GM18499 (cell line): ENCODE measurements around the gene NELL2.
"Not testable (repeated sequence)": the region's sequence is repeated elsewhere in the genome, so short reads cannot be mapped to it uniquely, and the experiment has no call there.

Source experiments
- ATAC-seq: cut with Tn5 transposase; IDR thresholded peaks from one replicate; pipeline ENCODE4 v1.9.1; 2021; ENCODE audit warnings: moderate number of reproducible peaks; ENCODE audit not compliant: insufficient read depth, unreplicated experiment

Gene NELL2

DNA sequence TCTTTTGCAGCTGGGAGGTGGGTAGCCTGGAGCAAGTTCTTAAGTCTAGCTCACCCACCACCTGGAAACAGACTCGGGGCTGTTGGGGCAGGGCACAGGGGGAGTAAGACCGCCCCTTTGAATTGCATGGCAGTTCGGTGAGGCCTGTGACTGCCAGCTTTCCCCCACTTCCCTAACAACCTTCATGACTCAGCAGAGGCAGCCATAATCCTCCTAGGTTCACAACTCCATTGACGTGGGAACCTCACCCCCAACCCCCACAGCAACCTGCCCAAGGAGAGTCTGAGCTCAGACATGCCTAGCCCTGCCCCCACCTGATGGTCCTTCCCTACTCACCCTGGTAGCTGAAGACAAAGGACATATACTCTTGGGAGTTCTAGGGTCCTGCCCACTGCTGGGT, 87.4 kb downstream of the NELL2 start:
- ATAC-seq = no peak

DNA sequence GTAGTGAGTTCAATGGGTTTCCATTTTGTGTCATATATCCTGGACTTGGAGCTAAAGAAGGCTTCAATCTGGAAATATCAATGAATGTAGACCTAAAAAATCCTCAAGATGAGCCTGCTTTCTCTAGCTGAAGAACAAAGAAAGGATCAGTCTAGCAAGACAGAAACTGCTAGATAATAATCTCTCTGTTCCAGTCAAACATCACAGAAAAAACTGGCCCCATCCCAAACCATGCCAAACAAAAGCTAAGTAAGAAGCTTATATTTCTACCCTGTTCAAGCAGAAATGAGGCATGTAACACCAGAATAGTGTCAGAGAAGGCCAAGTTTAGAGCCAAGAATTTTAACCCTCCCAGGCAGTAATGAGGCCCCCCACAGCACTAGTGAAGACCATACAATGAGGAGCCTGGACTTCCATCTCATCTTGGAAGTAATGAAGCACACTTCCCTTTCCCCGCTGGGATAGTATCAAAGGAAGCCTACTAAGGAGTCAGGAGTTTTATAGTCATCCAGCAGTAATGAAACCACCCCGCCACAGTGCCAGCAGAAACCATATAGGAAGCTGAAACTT, 95.8 kb downstream of the NELL2 start:
- no peak for ATAC-seq

DNA sequence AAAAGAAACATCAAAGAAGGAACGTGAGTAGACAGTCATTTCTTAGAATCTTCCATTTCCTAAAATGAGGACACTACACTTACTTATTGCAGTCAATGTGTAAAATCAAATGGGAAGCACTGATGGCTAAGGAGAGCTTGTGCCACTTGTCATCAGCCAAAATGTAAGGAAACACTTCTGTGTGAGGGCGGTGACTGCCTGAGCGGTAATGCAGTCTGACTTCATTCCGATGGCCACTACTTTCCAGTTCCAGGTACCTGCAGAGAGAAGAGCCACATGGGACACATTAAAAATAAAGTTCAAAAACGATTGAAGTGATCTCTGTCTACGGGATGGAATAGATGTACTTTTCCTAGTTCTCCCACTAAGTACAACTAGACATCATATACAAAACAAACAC, 96.3 kb downstream of the NELL2 start:
- no peak for ATAC-seq

DNA sequence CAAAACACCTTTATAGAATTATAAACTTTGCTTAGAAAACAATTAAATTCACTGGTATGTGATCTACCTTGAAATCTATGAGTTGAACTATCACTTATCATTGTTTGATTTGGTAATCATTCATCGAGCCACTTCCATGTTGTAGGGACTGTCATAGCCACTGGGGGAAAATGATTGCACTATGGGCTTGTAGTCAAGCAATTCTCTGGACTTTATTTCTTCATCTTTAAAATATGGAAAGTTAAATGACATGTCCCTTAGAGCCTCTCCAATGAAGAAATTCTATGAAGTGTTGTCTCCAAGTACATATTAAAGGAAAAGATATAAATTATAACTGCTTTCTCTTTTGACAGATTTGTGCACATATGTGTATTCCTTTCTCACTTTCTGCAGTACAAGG, 97.3 kb downstream of the NELL2 start:
- no peak for ATAC-seq

DNA sequence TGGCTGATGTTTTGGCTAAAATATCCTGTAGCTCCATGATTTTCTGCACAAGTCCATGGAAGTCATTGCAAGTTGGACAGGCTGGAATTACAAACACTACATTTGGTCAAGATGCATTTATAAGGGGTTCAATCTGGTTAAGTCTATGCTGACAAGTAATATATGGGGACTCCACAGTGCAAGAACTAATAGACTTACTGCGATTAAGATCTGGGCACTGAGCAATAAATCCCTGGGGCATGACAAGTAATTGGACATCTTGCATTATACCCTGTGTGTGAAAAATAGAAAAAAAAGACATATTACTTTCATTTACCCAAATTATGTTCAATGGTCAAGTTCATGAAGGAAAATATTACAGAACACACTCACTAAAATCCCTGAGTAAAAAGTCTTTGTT, 99.1 kb downstream of the NELL2 start:
- no peak for ATAC-seq

DNA sequence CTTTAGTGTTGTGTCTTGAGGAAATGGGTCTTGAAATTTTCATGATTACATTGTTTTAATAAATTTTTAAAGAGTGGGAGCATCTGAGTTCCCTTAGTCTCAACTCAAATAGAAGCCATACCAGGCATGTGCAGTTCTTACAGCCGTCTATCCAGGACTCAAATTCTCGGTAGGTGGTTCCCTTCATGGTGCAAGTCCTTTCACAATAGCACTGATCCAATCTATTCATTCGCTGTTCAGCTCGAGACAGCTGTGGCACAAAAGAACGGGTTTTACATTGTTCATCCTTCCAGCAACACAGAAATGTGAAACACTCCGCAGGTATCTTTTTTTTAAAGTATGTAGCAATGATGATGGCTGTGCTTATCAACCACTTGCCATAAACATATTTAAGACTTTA, 100.2 kb downstream of the NELL2 start:
- ATAC-seq = no peak

DNA sequence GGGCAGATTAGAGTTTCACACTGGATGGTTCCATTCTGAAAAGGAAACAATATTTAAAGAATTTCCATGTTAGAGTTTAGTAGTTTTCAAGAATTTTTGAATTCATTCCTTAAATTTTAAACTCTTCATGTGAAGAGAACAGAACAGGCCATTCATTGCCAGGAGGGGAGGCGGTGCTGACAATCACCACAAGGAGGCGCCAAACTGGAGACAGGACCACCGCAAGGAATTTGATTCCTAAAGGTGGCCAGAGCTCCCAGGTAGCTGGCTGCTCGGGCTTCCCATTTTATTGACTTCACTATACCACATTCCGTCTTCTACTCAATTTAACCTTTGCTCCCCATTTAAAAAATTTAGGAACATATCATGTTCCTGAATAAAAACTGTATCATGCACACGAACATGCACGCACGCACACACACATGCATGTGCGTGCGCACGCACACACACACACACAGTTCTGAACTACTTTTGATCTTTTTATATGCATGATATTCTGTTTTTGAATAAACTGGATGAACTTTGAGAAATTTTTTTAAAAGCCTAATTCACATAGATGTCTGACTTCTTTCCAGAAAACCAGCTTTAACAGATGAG, 101.2 kb downstream of the NELL2 start:
- no peak for ATAC-seq

DNA sequence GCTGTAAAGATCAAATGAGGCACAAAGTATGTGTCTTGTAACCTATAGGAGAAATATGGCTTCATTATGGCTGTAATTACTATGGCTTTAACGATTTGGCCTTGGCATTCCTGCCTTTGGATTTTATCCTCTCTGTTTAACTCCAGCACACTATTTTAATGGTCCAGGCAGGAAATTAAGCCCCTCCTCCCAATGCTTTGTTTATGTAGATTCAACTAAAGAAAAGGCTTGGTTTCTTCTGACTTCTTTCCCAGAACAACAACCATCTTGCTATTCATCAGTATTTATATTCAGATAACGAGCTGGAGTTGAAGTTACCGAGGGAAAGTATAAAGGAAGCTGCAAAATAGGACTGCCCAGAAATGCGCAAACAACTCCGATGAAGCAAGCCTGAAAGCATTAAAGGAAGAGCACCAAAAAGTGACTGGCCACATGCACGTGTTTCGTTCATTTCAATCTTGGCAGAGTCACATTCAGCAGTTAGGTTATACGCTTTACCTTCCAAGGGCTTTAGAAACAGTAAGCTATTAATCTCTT, 104.6 kb downstream of the NELL2 start:
- ATAC-seq = no peak

DNA sequence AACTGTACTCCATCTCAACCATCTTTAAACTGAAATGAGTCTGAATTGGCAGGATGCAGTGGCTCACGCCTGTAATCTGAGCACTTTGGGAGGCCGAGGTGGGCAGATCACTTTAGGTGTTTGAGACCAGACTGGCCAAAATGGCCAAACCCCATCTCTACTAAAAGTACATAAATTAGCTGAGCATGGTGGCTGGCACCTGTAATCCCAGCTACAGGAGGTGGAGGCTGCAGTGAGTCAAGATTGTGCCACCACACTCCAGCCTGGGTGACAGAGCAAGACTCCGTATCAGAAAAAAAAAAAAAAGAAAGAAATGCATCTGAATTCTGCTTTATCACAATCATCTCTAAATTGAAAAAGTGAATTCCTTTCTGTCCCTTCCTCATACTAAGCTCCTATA, 110.3 kb downstream of the NELL2 start:
- ATAC-seq = no peak

DNA sequence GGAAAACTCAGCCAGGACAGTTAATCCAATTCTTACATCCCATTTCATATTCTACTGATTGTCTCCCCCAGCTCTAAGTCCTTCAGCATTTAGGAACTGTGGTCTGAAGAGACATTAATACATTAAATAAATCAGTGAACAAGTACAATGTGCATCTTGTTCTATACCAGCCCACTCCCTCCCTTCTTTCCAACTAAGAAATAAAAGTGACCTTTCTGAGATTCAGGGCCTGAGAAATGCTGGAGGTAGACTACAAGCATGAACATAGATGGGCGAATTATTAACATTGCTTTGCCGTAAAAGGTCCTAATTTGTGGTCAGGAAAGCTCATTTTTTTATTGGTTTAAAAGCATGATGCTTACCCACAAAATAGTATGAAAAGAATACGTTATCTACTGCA, 113.1 kb downstream of the NELL2 start:
- no peak for ATAC-seq

DNA sequence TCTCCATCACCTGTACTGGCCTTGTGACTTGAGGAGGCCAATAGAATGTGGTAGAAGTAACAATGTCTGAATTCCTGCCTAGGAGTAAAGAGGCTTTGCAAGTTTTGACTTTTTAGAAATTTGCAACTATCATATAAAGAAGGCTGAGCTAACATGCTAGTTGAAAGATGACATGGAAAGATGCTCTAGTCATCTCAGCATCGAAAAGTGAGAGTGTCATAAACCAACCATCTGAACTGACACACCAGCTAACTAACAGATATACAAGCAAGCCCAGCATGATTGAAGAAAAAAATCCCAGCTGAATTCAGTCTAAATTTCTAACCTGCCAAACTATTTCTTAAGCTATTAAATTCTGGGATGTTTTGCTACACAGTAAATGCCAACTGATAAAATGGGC, 116.8 kb downstream of the NELL2 start:
- ATAC-seq = no peak

DNA sequence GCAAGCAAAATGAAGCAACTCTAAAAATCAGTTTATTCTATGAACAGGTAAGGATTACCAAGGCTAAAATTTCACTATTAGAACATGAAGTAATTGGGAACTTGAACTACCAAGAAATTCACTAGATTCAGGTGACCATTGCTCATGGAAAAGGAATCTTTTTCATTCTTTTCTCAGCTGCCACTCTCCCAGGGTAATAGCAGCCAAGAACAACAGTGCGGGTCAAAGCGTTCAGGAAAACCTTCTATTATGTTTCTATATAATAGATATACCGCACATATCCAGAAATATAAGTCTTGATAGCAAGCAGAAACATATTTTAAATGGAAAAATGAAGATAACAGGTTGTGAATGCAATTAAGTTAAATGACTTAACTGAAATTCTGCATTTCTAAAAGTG, 125.6 kb downstream of the NELL2 start:
- ATAC-seq = no peak

DNA sequence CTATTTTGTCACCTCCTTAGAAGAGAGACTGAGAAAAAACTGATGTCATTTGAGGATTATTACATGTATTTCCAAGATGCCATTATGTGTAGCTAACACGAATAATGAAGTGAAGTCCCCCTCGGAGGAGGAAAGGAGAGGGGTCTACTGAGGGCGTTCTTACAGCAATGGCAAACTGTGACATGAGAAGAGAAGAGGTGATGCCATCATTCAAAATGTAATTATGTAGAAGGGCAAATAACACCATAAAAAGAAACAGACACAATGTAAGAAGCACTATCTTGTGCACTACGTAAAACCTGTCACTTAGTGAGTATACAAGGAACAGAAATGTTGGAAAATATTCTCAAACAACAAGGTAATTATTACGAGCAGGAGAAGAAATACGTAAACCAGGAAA, 126.5 kb downstream of the NELL2 start:
- no peak for ATAC-seq

DNA sequence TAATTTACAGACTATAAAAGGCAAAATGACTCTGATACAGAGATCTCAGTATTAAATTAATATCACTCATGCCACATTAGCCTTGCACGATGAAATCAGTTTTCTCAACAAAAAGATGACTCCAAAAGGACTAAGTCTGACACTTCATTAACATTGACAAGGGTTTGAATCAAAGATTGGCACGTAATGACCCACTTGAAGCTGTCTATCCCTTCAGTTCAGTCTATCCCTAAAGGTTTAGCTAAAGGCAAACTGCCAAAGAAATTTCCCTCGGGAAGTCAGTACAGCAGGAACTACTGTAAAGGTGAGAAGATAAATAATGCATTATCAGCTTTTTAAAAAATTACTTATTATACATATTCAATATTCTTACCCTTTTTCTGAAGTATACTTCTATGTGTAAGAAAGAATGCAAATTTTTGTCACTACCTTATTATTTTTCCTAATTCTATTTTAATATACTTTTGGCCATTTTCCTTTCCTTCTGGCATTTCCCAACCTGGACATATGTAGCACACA, 127.1 kb downstream of the NELL2 start:
- no peak for ATAC-seq

DNA sequence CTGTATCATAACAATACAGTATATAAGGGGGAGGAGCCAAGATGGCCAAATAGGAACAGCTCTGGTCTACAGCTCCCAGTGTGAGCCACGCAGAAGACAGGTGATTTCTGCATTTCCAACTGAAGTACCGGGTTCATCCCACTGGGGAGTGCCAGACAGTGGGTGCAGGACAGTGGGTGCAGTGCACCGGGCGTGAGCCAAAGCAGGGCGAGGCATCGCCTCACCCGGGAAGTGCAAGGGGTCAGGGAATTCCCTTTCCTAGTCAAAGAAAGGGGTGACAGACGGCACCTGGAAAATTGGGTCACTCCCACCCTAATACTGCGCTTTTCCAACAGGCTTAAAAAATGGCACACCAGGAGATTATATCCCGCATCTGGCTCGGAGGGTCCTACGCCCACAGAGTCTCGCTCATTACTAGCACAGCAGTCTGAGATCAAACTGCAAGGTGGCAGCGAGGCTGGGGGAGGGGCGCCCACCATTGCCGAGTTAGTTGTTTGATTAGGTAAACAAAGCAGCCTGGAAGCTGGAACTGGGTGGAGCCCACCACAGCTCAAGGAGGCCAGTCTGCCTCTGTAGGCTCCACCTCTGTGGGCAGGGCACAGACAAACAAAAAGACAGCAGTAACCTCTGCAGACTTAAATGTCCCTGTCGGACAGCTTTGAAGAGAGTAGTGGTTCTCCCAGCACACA, 134.7 kb downstream of the NELL2 start:
- not testable (repeated sequence) for ATAC-seq

DNA sequence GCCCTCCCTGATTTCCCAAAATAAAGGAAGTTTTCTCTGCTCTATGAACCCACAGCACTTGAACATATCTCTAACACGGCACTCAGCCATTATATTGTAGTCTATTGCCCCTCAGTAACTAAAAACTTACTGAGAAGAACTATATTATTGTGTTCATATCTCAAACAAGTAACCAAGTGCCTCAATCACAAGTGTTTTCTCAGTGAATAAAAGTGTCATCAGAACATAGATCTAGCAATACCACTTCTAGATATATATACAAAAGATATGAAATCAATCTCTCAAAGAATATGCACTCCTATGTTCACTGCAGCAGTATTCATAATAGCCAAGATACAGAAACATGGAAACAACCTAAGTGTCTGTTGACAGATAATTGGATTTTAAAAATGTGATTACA, 138.1 kb downstream of the NELL2 start:
- ATAC-seq = no peak

DNA sequence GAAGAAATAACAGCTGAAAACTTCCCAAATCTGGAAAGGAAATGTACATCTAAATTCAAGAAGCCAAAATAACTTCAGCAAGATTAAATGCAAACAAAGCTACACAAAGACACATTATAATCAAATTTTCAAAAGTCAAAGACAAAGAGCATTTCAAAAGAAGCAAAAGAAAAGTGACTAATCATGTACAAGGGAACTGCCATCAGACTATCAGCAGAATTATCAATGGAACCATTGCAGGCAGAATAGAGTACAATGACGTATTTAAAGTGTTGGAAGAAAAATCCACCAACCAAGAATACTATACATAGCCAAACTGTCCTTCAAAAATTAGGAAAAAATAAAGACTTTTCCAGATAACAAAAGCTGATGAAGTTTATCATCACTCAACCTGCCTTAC, 147.5 kb downstream of the NELL2 start:
- no peak for ATAC-seq

DNA sequence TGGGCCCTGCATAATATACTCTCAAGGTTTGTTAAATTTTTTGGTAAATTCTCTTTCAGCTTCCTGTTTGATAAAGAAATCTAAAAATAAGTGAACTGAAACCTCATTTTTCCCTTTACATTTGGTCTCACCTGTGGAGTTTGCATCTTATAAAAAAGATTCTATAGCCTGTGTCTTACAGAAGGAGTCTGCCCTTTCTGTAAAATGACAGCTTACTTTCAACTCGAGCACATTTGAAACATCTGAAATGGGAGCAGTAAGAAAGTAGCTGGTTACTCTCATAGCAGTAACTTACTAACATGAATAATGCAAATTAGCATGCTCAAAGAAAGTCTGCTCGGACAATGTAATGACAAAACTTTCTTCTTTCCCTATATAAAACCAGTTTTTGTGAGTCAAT, 155.8 kb downstream of the NELL2 start:
- no peak for ATAC-seq

DNA sequence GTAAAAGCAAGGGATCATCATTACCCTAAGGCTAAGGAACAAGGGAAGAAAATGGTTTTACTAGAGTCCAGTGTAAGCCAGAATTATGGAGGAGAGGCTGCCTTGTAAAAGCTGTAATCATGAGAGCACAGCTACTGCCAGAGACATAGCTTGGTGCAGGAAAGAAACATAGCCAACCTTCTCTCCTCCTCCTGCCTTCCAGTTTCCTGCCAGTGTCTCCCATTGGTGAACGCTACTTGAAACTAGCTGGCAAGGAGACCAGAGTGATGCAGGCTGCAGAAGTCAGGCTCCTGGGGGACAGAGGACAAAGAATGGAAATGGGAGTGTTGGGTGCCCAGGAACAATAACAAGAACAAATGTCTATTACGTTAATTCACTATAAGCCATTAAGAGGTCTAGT, 158.5 kb downstream of the NELL2 start:
- no peak for ATAC-seq

DNA sequence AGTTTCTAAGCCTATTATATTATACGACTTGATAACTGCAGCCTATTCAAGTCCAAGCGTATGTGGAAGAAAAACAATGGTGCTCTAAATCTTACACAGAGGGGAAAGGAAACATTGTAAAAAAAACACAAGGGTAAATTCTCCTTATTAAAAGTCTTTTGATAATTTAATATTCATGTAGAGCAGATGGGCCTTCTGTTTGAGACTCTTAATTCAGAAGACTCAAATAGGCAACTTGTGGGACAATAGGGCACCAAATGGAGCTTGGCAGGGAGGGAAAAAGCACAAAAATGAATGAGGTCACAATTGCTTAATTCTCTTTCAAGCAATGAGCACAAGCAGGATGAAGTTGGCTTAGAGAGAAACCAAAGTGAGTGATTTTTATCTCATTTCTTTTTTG, 159.4 kb downstream of the NELL2 start:
- ATAC-seq = no peak

DNA sequence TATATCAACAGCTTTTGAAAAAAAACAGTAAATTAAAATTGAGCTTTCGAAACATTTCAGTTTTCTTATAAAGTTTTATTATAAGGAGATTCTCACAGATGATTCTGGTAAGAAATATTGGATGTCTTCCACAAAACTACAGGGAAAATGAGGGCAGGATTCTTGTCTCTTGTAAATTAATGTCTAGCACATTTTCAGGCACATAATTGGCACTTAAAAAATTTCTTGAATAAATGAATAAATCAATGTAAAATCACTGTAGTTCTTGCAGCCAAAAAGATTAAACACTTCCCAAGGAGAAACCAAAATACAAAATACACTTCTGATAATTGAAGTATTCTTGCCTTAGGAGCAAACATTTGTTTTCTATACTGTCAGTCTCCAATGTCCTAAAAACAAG, 164.4 kb downstream of the NELL2 start:
- ATAC-seq = no peak

DNA sequence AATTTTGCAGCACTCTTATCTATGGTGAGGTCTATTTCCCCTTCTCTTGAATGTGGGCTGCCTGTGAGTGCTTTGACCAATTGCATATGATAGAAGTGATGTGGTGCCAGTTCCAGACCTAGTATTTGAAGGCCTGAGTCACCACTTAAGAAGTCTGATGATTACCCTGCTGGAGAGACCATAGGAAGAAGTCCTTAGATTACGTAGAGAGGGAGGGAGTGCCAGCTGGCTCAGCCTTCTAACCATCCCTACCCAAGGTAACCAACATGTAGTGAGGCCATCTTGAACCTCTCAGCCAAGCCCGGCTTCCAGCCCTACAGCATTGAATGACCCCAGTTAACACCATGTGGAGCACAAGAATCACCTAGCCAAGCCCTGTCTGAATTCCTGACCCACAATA, 166.9 kb downstream of the NELL2 start:
- ATAC-seq = no peak
